WTC11 (cell line): ENCODE measurements around the gene HDLBP. TPM values are rescaled to one million over a fixed set of nuclear protein-coding genes. Genes with fewer than 3 reads are reported as not detected.
A peak's percentile ranks its signal among the peaks of the same experiment; 100 is the strongest.

Experiments used
- ATAC-seq: fragments of 200-7000 bp; cut with Tn5 transposase; 2 replicates; pipeline ENCODE4 v1.10.0; 2021; ENCODE audit warnings: mild to moderate bottlenecking, moderate library complexity
- CTCF ChIA-PET: fragments of 300-600 bp; sonication (Branson Sonifier 250); formaldehyde crosslinking; loops from one replicate; lab custom pipeline; 2021; ENCODE audit warnings: antibody characterized with exemption; lab: Charles Lee
- POLR2A ChIA-PET: fragments of 350-600 bp; sonication (Branson Sonifier 250); formaldehyde crosslinking; loops from one replicate; lab custom pipeline; 2021; ENCODE audit warnings: antibody characterized with exemption; lab: Charles Lee
- DNase-seq: peaks from one replicate; pipeline ENCODE4 v3.0.0; 2021; ENCODE audit warnings: low spot score
- H3K27ac Mint-ChIP-seq: 2 replicates; pipeline ENCODE4 v1.8.0; 2021; ENCODE audit warnings: mixed read lengths
- H3K27me3 Mint-ChIP-seq: 2 replicates; pipeline ENCODE4 v1.8.0; 2021; ENCODE audit warnings: low read depth, mild to moderate bottlenecking, moderate library complexity, mixed read lengths
- H3K36me3 Mint-ChIP-seq: 2 replicates; pipeline ENCODE4 v1.8.0; 2021; ENCODE audit warnings: mixed read lengths
- H3K4me1 Mint-ChIP-seq: 2 replicates; pipeline ENCODE4 v1.8.0; 2022; ENCODE audit warnings: mixed read lengths
- H3K4me3 Mint-ChIP-seq: 2 replicates; pipeline ENCODE4 v1.8.0; 2021; ENCODE audit warnings: mild to moderate bottlenecking, moderate library complexity, mixed read lengths
- H3K9me3 Mint-ChIP-seq: 2 replicates; pipeline ENCODE4 v1.8.0; 2021; ENCODE audit warnings: mixed read lengths
- CTCF ChIP-seq: fragments of 200-600 bp; IDR thresholded peaks from 2 replicates; pipeline ENCODE4 v1.8.0; 2022; ENCODE audit warnings: antibody characterized with exemption
- E2F5 ChIP-seq: sonication (generic); formaldehyde crosslinking; IDR thresholded peaks from 2 replicates; pipeline ENCODE4 v1.8.1; 2022; ENCODE audit warnings: mild to moderate bottlenecking, moderate library complexity, missing genetic modification reagents
- FOXJ3 ChIP-seq: sonication (generic); formaldehyde crosslinking; IDR thresholded peaks from 2 replicates; pipeline ENCODE4 v1.9.0; 2021; ENCODE audit warnings: missing genetic modification reagents, mild to moderate bottlenecking, borderline replicate concordance
- FOXK1 ChIP-seq: sonication (generic); formaldehyde crosslinking; IDR thresholded peaks from 2 replicates; pipeline ENCODE4 v1.8.0; 2022; ENCODE audit warnings: mild to moderate bottlenecking, moderate library complexity, missing genetic modification reagents
- IRF2 ChIP-seq: sonication (generic); formaldehyde crosslinking; IDR thresholded peaks from 2 replicates; pipeline ENCODE4 v1.8.0; 2022; ENCODE audit warnings: low read depth, missing genetic modification reagents, borderline replicate concordance
- JUN ChIP-seq: sonication (generic); formaldehyde crosslinking; IDR thresholded peaks from 2 replicates; pipeline ENCODE4 v1.8.0; 2023; ENCODE audit warnings: mild to moderate bottlenecking, missing genetic modification reagents
- NFATC4 ChIP-seq: fragments of 250-450 bp; sonication (Bioruptor Pico); IDR thresholded peaks from 2 replicates; pipeline ENCODE4 v1.9.0; 2021; ENCODE audit warnings: mild to moderate bottlenecking
- NFE2L1 ChIP-seq: sonication (generic); formaldehyde crosslinking; IDR thresholded peaks from 2 replicates; pipeline ENCODE4 v1.8.1; 2023; ENCODE audit warnings: missing genetic modification reagents
- NR2C2 ChIP-seq: sonication (generic); formaldehyde crosslinking; IDR thresholded peaks from 2 replicates; pipeline ENCODE4 v1.8.0; 2022; ENCODE audit warnings: mild to moderate bottlenecking, missing genetic modification reagents
- NR3C1 ChIP-seq: sonication (generic); formaldehyde crosslinking; conservative IDR thresholded peaks from 2 replicates; pipeline ENCODE4 v1.8.1; 2023; ENCODE audit warnings: low read depth, mild to moderate bottlenecking, missing genetic modification reagents
- RELA ChIP-seq: sonication (generic); formaldehyde crosslinking; IDR thresholded peaks from 2 replicates; pipeline ENCODE4 v1.8.1; 2022; ENCODE audit warnings: missing genetic modification reagents, mild to moderate bottlenecking, borderline replicate concordance
- RORB ChIP-seq: fragments of 250-450 bp; sonication (Bioruptor Pico); IDR thresholded peaks from 2 replicates; pipeline ENCODE4 v1.9.0; 2021; ENCODE audit warnings: mild to moderate bottlenecking
- SMAD3 ChIP-seq: sonication (generic); formaldehyde crosslinking; IDR thresholded peaks from 2 replicates; pipeline ENCODE4 v1.8.0; 2022; ENCODE audit warnings: missing genetic modification reagents, mild to moderate bottlenecking, borderline replicate concordance
- SP1 ChIP-seq: sonication (generic); formaldehyde crosslinking; conservative IDR thresholded peaks from 2 replicates; pipeline ENCODE4 v1.8.1; 2022; ENCODE audit warnings: missing genetic modification reagents
- ZBTB21 ChIP-seq: sonication (generic); formaldehyde crosslinking; IDR thresholded peaks from 2 replicates; pipeline ENCODE4 v1.8.1; 2023; ENCODE audit warnings: mild to moderate bottlenecking, missing genetic modification reagents, borderline replicate concordance
- ZNF121 ChIP-seq: sonication (generic); formaldehyde crosslinking; IDR thresholded peaks from 2 replicates; pipeline ENCODE4 v1.8.0; 2023; ENCODE audit warnings: missing genetic modification reagents
- ZNF317 ChIP-seq: sonication (generic); formaldehyde crosslinking; IDR thresholded peaks from 2 replicates; pipeline ENCODE4 v1.8.1; 2023; ENCODE audit warnings: low read depth, mild to moderate bottlenecking, moderate library complexity, missing genetic modification reagents, borderline replicate concordance
- ZNF423 ChIP-seq: fragments of 250-450 bp; sonication (Bioruptor Pico); IDR thresholded peaks from 2 replicates; pipeline ENCODE4 v2.1.2; 2022; ENCODE audit warnings: mild to moderate bottlenecking, moderate library complexity
- ZNF425 ChIP-seq: fragments of 250-450 bp; sonication (Bioruptor Pico); conservative IDR thresholded peaks from 2 replicates; pipeline ENCODE4 v1.9.0; 2021; ENCODE audit warnings: mild to moderate bottlenecking
- ZNF671 ChIP-seq: fragments of 250-450 bp; sonication (Bioruptor Pico); IDR thresholded peaks from 2 replicates; pipeline ENCODE4 v1.8.0; 2021; ENCODE audit warnings: mild to moderate bottlenecking
- total RNA-seq: library from RNA; stranded (reverse); gene quantifications from 3 replicates; pipeline ENCODE4 v1.2.3, GENCODE V29; 2021
- TF ChIP-seq, protein P1 (sequence below): sonication (generic); formaldehyde crosslinking; IDR thresholded peaks from 2 replicates; pipeline ENCODE4 v1.8.0; 2022; ENCODE audit warnings: mild to moderate bottlenecking, missing genetic modification reagents
- TF ChIP-seq, protein P2 (sequence below): sonication (generic); formaldehyde crosslinking; IDR thresholded peaks from 2 replicates; pipeline ENCODE4 v1.8.1; 2023; ENCODE audit warnings: mild to moderate bottlenecking, missing genetic modification reagents
- TF ChIP-seq, protein P3 (sequence below): sonication (generic); formaldehyde crosslinking; IDR thresholded peaks from 2 replicates; pipeline ENCODE4 v1.8.1; 2022; ENCODE audit warnings: low read depth, mild to moderate bottlenecking, moderate library complexity, missing genetic modification reagents, borderline replicate concordance
- TF ChIP-seq, protein P4 (sequence below): sonication (generic); formaldehyde crosslinking; IDR thresholded peaks from 2 replicates; pipeline ENCODE4 v1.8.0; 2022; ENCODE audit warnings: missing genetic modification reagents

The HDLBP gene
- total RNA-seq, 1 experiment from 2014 or later, result 368 TPM

- no peak overlapping the region for H3K27ac Mint-ChIP-seq
- TF ChIP-seq NR2C2 (CRISPR knock-in tag) (no peak), SP1 (CRISPR knock-in tag) (0 out of 2 replicates have a peak, but pooled peaks have one; percentile 16), E2F5 (peak; percentile 32; the same call in 1 of the 2 replicates), FOXJ3 (CRISPR knock-in tag) (no peak), FOXK1 (CRISPR knock-in tag) (no peak), RELA (CRISPR knock-in tag) (no peak), NFE2L1 (CRISPR knock-in tag) (no peak), SMAD3 (CRISPR knock-in tag) (no peak), NFATC4 (no peak), ZBTB21 (no peak), ZNF423 (peak; percentile 56; the same call in 1 of the 2 replicates), ZNF121 (no peak), ZNF317 (CRISPR knock-in tag) (no peak), CTCF (no peak), IRF2 (CRISPR knock-in tag) (no peak), JUN (CRISPR knock-in tag) (no peak), RORB (CRISPR knock-in tag) (peak; percentile 10; the same call in 1 of the 2 replicates), ZNF425 (CRISPR knock-in tag) (no peak), ZNF671 (CRISPR knock-in tag) (no peak), NR3C1 (0 out of 2 replicates have a peak, but pooled peaks have one; percentile 31)
- TF ChIP-seq, protein P1, sequence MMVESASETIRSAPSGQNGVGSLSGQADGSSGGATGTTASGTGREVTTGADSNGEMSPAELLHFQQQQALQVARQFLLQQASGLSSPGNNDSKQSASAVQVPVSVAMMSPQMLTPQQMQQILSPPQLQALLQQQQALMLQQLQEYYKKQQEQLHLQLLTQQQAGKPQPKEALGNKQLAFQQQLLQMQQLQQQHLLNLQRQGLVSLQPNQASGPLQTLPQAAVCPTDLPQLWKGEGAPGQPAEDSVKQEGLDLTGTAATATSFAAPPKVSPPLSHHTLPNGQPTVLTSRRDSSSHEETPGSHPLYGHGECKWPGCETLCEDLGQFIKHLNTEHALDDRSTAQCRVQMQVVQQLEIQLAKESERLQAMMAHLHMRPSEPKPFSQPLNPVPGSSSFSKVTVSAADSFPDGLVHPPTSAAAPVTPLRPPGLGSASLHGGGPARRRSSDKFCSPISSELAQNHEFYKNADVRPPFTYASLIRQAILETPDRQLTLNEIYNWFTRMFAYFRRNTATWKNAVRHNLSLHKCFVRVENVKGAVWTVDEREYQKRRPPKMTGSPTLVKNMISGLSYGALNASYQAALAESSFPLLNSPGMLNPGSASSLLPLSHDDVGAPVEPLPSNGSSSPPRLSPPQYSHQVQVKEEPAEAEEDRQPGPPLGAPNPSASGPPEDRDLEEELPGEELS (CRISPR knock-in tag), result 0 out of 2 replicates have a peak, but pooled peaks have one; percentile 9
- TF ChIP-seq, protein P2, sequence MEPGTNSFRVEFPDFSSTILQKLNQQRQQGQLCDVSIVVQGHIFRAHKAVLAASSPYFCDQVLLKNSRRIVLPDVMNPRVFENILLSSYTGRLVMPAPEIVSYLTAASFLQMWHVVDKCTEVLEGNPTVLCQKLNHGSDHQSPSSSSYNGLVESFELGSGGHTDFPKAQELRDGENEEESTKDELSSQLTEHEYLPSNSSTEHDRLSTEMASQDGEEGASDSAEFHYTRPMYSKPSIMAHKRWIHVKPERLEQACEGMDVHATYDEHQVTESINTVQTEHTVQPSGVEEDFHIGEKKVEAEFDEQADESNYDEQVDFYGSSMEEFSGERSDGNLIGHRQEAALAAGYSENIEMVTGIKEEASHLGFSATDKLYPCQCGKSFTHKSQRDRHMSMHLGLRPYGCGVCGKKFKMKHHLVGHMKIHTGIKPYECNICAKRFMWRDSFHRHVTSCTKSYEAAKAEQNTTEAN, result no peak
- TF ChIP-seq, protein P3, sequence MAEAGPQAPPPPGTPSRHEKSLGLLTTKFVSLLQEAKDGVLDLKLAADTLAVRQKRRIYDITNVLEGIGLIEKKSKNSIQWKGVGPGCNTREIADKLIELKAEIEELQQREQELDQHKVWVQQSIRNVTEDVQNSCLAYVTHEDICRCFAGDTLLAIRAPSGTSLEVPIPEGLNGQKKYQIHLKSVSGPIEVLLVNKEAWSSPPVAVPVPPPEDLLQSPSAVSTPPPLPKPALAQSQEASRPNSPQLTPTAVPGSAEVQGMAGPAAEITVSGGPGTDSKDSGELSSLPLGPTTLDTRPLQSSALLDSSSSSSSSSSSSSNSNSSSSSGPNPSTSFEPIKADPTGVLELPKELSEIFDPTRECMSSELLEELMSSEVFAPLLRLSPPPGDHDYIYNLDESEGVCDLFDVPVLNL, result no peak
- TF ChIP-seq, protein P4, sequence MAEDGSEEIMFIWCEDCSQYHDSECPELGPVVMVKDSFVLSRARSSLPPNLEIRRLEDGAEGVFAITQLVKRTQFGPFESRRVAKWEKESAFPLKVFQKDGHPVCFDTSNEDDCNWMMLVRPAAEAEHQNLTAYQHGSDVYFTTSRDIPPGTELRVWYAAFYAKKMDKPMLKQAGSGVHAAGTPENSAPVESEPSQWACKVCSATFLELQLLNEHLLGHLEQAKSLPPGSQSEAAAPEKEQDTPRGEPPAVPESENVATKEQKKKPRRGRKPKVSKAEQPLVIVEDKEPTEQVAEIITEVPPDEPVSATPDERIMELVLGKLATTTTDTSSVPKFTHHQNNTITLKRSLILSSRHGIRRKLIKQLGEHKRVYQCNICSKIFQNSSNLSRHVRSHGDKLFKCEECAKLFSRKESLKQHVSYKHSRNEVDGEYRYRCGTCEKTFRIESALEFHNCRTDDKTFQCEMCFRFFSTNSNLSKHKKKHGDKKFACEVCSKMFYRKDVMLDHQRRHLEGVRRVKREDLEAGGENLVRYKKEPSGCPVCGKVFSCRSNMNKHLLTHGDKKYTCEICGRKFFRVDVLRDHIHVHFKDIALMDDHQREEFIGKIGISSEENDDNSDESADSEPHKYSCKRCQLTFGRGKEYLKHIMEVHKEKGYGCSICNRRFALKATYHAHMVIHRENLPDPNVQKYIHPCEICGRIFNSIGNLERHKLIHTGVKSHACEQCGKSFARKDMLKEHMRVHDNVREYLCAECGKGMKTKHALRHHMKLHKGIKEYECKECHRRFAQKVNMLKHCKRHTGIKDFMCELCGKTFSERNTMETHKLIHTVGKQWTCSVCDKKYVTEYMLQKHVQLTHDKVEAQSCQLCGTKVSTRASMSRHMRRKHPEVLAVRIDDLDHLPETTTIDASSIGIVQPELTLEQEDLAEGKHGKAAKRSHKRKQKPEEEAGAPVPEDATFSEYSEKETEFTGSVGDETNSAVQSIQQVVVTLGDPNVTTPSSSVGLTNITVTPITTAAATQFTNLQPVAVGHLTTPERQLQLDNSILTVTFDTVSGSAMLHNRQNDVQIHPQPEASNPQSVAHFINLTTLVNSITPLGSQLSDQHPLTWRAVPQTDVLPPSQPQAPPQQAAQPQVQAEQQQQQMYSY (CRISPR knock-in tag), result no peak
These were observed 42.9 kb downstream of the HDLBP start for GRCh38 chr2:241272303-241273209.

More at GRCh38 chr2:241272303-241273209, 42.9 kb downstream of the HDLBP start:
- Mint-ChIP-seq H3K27me3 (no peaks in the 10 kb centered on the region), H3K9me3 (peaks cover 13% of the 10 kb centered on the region; the same call in 1 of the 2 replicates), H3K4me3 (peak overlapping the region; percentile 70), H3K36me3 (peaks cover 8% of the 10 kb centered on the region), H3K4me1 (peaks cover 33% of the 10 kb centered on the region)
- ChIA-PET POLR2A (no interaction called here), CTCF (no interaction called here)
- DNase-seq, result peak; percentile 53
- peak; percentile 70 for ATAC-seq
